Fibroblast of upper back skin (primary cell): ENCODE measurements around the gene AKR1B15.
"Not testable (repeated sequence)": the region's sequence is repeated elsewhere in the genome, so short reads cannot be mapped to it uniquely, and the experiment has no call there.

Experiments
- DNase-seq: peaks from one replicate; pipeline ENCODE4 v3.0.0-alpha.2; 2013

Gene AKR1B15

DNA sequence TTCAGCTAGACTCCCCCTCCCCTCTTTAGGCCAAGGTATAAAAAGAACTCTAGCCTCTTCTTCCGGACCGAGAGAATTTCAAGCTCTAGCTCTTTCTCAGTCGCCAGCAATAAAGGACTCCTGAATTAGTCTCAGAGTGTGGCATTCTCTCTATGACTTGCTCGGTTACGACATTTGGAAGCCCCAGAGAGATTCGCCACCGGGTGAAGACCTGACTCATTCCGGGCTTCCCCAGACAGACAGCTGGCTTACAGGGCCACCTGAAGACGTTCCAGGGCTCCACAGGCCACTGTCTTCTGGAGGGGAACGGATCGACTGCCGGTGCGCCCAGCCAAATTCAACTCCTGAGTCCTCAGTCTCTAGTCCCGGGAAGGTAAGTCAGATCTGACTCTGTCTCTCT lies at the start of gene AKR1B15:
TSS of gene AKR1B15 (plus strand) at position 234 of the 400 bp plus-strand sequence. CDS start 15,510 bp downstream, outside the sequence.
- peak; percentile 12 for DNase-seq

DNA sequence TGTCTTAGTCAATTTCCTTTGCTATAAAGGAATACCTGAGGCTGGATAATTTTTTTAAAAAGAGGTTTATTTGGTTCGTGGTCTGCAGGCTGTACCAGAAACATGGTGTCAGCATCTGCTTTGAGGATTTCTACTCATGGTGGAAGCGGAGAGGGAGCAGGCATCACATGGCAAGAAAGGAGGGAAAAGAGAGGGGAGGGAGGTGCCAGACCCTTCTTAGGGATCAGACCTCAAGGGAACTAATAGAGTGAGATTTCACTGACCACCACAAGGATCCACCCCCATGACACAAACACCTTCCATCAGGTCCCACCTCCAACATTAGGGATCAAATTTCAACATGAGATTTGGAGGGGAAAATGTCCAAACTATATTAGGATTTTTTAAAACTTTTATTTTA lies 48.5 kb upstream of the AKR1B15 start:
- no peak for DNase-seq

GRCh38 chr7:134500982-134501381 lies 47.9 kb upstream of the AKR1B15 start:
- DNase-seq: no peak

DNA sequence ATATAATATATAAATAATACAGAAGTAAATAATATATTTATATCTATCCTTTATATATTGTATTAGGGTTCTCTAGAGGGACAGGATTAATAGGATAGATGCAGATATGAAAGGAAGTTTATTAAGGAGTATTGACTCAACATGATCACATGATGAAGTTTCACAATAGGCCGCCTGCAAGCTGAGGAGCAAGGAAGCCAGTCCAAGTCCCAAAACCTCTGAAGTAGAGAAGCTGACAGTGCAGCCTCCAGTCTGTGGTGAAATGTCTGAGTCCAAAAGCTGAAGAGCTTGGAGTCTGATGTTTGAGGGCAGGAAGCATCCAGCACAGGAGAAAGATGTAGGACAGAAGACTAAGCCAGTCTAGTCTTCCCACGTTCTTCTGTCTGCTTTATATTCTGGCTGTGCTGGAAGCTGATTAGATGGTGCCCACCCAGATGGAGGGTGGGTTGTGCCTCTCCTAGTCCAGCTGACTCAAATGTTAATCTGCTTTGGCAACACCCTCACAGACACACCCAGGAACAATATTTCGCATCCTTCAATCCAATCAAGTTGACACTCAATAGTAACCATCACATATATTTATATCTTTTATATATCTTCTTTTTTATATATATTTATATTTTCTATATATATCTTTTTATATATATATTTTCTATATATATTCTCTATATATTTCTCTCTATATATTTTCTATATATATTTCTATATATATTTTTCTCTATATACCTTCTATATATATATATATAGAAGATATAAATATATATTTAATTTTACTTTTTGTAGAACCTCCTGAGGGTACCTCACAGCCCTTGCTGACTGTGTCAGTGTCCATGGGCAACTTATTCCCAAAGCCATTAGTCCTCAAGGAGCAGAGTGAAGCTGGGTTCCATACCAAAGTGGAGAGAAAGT lies 46.2 kb upstream of the AKR1B15 start:
- peak; percentile 31 for DNase-seq

DNA sequence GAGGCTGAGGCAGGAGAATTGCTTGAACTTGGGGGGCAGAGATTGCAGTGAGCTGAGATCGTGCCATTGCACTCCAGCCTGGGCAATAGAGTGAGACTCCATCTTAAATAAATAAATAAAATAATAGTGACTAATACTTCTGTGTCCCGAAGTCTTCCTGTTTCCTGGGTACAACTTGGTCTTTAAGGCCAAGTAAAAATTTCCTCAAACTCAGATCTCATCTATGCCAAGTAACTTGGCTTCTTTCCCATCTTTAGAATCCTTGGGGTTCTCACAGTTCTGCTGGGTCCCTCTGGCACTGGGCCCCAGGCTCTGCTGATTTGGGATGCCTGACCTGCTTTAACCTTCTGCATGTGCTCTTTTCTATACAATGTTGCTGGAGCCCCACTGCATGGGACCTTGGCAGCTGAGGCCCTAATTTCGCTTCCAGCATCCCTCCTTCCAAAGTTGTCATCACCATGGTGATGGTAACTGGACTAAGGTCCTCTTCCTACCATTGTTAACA lies 44.2 kb upstream of the AKR1B15 start:
- no peak for DNase-seq

DNA sequence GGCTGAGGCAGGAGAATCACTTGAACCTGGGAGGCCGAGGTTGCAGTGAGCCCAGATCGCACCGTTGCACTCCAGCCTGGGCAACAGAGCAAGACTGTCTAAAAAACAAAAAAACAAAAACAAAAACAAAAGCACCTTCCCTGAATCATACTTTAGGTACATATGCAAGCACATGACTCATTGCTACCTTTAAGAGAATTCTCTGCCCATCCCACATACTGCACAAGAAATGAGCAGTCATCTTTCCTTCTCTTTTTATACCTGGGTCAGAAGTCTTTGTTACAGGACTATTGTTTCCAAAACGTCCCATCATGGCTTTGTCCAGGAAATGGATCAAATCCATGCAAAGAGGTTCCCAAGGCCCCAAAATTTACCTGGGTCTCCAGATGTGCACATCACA lies 43.1 kb upstream of the AKR1B15 start:
- no peak for DNase-seq

DNA sequence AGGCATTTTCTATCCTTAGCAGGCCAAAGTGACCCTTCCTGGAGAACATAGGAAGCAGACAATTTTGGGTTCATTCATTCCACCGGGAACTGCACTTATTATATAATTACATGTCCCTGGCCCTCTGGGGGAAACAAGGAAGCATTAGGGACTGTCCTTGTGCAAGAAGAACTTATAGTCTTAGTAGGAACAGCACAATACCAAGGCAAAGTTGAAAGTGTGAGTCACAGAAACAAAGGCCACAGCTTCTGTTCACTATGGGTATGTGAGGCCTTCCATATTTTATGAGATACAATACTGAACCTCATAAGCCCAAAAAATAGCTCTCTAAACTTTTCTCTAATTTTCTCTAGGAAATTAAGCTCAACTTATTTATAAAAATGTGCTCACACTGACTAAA lies 39.9 kb upstream of the AKR1B15 start:
- no peak for DNase-seq

DNA sequence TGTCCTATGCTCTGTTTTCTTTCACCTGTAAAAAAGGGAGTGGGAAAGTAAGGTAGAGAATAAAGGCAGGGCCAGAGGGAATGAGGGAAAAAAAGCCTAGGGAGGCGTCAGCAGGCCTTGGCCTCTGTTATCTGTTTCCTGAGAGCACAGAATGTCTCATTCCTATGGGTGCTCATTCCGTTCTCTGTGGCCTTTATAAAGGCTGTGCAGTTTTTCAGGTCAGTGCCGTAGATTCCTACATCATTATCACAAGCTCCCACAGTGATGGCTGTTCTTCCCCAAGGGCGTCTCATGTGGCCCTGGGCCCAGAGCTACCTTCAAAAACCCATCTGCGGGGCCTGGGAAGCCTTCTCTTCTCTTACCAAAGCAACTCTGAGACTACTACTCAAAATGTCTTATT lies 38.3 kb upstream of the AKR1B15 start:
- no peak for DNase-seq

- no peak for DNase-seq
These were observed 36.6 kb upstream of the AKR1B15 start for GRCh38 chr7:134512271-134512670.

DNA sequence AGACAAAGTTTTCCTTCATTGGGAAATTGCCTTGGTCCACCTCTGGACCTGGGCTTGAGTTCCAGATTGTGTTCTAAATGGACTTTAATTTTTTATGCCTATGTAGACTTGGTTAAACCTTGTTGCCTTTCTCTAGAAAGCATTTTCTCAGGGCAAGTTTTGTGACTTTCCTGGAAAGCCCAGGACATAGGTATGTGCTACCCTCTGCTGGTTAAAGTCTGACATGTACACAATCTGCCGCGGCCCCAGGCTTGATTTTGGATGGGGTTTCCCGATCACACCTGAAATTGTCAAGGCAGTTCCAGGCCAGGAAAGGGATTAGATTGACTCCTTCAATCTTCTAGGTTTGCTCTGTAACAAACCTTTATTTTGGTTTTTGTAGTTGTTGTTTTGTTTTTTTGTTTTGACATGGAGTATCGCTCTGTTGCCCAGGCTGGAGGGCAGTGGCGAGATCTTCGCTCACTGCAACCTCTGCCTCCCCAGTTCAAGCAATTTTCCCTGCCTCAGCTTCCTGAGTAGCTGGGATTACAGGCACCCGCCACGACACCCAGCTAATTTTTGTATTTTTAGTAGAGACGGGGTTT lies 35.6 kb upstream of the AKR1B15 start:
- peak; percentile 57 for DNase-seq

DNA sequence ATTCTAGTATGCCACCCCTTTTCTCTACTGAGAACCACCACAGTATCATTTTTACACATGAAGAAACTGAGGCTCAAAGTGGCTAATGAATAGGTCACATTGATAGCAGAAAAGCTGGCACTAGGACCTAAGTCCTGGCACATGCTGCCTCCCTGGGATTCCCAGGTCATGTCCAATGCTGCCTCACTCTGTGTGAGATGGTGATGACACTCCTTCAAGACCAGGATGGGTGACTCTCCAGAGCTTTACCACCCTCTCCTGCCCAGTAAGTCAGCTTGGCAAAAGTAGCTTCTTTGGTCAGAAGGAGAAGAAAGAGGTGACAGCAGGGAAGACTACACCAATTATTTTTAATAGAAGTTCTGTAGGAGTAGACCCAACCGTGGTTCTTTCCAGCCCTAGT lies 34.8 kb upstream of the AKR1B15 start:
- no peak for DNase-seq

- peak; percentile 73 for DNase-seq
These were observed 34.2 kb upstream of the AKR1B15 start for GRCh38 chr7:134514663-134515062.

- peak; percentile 88 for DNase-seq
These were observed 33.1 kb upstream of the AKR1B15 start for GRCh38 chr7:134515569-134516468.

DNA sequence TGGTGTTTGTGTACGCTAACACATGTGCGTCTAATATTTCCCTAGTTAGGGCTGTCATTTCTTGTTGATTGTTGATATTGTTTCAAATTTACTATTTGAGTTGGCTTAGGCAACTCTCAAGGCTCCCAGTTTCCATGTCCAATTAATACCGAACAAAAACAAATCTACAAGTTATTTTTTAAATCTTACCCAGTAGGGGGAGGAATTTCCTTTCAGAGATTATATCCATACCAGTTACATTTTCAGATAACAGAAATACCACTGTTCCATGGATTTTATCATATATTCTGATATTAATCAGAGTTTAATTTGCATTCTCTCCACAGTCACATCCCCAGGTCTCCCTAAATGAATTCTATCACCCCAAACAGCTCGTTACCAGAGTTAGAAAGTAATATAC lies 28.8 kb upstream of the AKR1B15 start:
- DNase-seq: peak; percentile 4

DNA sequence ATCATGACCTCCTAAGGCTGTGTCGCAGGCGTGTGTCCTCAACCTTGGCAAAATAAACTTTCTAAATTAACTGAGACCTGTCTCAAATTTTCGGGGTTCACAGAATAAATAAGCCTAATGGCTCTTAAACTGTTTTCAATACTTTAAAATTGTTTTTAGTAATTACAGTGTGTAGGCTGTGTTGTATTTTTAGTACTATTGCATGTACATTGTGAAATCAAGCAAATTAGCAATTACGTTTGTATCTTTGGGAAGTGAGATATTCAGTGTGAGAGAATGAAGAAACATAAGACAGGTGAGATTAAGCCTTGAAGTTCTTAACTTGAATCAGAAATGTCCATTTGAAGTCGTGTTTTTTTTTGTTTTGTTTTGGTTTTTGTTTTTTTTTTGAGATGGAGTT lies 26.3 kb upstream of the AKR1B15 start:
- no peak for DNase-seq

- DNase-seq: not testable (repeated sequence)
These were observed 23.5 kb upstream of the AKR1B15 start for GRCh38 chr7:134525449-134525848.

DNA sequence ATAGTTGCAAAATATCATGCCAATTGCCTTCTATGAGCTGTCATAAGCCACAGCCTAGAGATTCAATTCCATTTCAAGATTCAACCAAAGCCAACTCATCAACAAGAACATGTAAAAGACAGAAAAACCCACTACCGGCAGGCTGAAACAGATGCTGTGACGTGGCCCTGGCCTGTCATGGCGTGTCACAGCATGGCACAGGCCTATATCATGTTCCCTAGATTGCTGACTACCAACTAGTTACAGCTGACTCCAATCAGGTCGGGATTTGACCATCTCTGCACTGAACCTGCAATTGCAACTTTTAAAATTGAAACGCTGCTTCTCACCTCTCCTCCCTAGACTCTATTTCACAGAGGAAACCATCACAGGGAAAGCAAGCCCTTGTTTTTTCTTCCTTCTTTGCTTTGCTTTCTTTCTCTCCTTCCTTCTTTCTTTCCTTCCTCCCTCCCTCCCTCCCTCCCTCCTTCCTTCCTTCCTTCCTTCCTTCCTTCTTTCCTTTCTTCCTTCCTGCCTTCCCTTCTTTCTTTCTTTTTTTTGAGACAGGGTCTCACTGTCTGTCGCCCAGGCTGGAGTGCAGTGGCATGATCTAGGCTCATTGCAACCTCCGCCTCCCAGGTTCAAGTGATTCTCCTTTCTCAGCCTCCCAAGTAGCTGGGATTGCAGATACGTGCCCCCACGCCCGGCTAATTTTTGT lies 22.2 kb upstream of the AKR1B15 start:
- not testable (repeated sequence) for DNase-seq

GRCh38 chr7:134527979-134528371 lies 20.9 kb upstream of the AKR1B15 start:
- DNase-seq: peak; percentile 59

- no peak for DNase-seq
These were observed 20.2 kb upstream of the AKR1B15 start for GRCh38 chr7:134528749-134529148.

GRCh38 chr7:134530460-134530859 lies 18.4 kb upstream of the AKR1B15 start:
- no peak for DNase-seq

DNA sequence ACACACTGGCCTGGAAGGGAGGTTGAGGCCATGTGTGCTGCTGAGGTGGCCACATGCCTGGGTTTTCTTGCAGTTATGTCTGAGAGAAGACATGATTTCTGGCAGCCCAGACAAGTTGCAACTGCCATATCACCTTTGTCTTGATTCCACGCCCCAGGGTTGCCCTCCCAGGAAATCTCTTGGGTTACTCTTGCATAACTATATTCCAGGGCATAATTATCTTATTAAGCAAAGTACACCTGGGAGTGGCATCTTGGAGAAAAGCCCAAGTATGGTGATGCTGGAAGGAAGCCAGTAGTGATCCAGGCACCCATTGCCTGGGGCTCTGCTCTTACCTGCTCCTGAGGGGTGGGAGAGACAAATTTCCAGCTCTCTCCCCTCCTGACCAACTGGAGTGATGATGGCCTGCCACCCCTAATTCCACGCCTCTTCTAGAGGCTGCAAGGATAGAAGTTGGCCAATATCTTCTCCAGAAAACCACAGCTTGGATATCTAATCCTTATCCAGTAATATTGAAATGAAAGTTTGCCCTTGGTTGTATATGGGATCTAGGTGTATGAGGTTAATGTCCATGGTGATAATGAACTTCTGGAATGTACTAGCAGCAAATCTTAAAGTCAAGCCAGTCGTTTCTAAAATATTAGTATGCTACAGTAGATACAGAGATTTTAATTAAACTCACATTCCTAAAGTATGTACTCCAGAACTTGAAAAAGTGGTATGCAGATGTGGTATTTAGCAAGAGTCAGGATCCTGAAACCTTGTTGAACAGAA lies 16.5 kb upstream of the AKR1B15 start:
- DNase-seq: no peak

DNA sequence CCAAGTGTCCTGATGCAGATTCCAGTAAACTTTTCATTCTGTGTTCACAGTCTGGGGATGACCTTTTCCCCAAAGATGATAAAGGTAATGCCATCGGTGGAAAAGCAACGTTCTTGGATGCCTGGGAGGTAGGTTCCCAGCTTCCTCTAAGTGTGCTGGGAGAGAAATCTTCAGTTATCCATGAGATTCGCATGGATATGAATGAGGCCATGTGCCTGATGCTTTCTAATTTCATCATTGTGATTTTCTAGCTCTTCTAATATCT lies 16.0 kb upstream of the AKR1B15 start:
- no peak for DNase-seq
